K562 (cell line): Measurements from ENCODE around the gene TCHH. TPM values are rescaled to one million over a fixed set of nuclear protein-coding genes. Genes with fewer than 3 reads are reported as not detected.

Experiments
- ATAC-seq: fragments of 200-7000 bp; cut with Tn5 transposase; 3 replicates; pipeline ENCODE4 v1.9.1; 2020; ENCODE audit warnings: moderate library complexity
- BruUV-seq: library from RNA; stranded (reverse); fragments of 400-500 nt; replicated peaks from 2 replicates; lab custom pipeline; 2021; lab: Mats Ljungman, UMichigan
- CTCF ChIA-PET: fragments of 300-600 bp; formaldehyde crosslinking; extraction: SDS; loops from one replicate; lab custom pipeline; 2021; ENCODE audit warnings: low intra/inter-chr PET ratio; lab: Yijun Ruan, JAX
- POLR2A ChIA-PET: fragments of 300-600, 350-650 bp; sonication (Branson Sonifier 250); formaldehyde crosslinking; extraction: SDS; loops from one replicate; lab custom pipeline; 2021; ENCODE audit warnings: antibody characterized with exemption, inconsistent platforms; lab: Yijun Ruan, JAX
- DNase-seq, 4 experiments: peaks; one replicate each; pipeline versions ENCODE4 v3.0.0 to v3.0.0-alpha.2; 2011 to 2018; ENCODE audit warnings: low spot score in 3 of 4, mixed read lengths in 3 of 4; ENCODE audit errors: extremely low read depth in 1 of 4
- FAIRE-seq: peaks from 2 replicates; lab custom pipeline; 2011; peaks lifted over from hg19 to GRCh38; lab: Jason Lieb, UNC
- H2AFZ ChIP-seq: 2 replicates; pipeline ENCODE4 v1.6.0; 2011; ENCODE audit warnings: low read depth, low read length, control low read depth, inconsistent platforms
- H3K27ac ChIP-seq: fragments of 200-600 bp; 3 replicates; pipeline ENCODE4 v1.8.0; 2011; ENCODE audit warnings: low read depth, mild to moderate bottlenecking, control low read depth, inconsistent platforms, low read length, moderate library complexity, mixed read lengths; ENCODE audit errors: extremely low read depth
- H3K27me3 ChIP-seq, 2 experiments: fragments of 300-600 bp in 1 of 2; 2 replicates in 1 of 2; 3 replicates in 1 of 2; pipeline versions ENCODE4 v1.6.0 to v1.8.0; 2011; ENCODE audit warnings: inconsistent platforms in 2 of 2, low read length in 2 of 2, mild to moderate bottlenecking in 1 of 2, mixed read lengths in 1 of 2, moderate library complexity in 1 of 2; ENCODE audit not compliant: control insufficient read depth in 2 of 2, insufficient read depth in 2 of 2
- H3K36me3 ChIP-seq: fragments of 300-600 bp; 3 replicates; pipeline ENCODE4 v1.8.0; 2011; ENCODE audit warnings: mild to moderate bottlenecking, low read length, inconsistent platforms; ENCODE audit not compliant: control insufficient read depth, insufficient read depth
- H3K4me1 ChIP-seq, 2 experiments: fragments of 200-600 bp in 1 of 2; replicated peaks in 1 of 2; 2 replicates in 1 of 2; 3 replicates in 1 of 2; pipeline versions ENCODE4 v1.5.1 to v1.8.0; 2011; ENCODE audit warnings: inconsistent platforms in 2 of 2, low read length in 2 of 2, mild to moderate bottlenecking in 1 of 2, mixed read lengths in 1 of 2, moderate library complexity in 1 of 2; ENCODE audit not compliant: control insufficient read depth in 2 of 2, insufficient read depth in 2 of 2
- H3K4me2 ChIP-seq: 2 replicates; pipeline ENCODE4 v1.6.1; 2011; ENCODE audit warnings: low read length, control low read depth, inconsistent platforms, mixed read lengths; ENCODE audit not compliant: insufficient read depth
- H3K4me3 ChIP-seq: fragments of 200-600 bp; sonication (generic), shearing (Covaris generic); 2 replicates; pipeline ENCODE4 v1.5.1; 2016; ENCODE audit warnings: control low read depth, inconsistent platforms
- H3K79me2 ChIP-seq: fragments of 200-600 bp; 3 replicates; pipeline ENCODE4 v1.8.0; 2011; ENCODE audit warnings: low read length, inconsistent platforms; ENCODE audit not compliant: control insufficient read depth, insufficient read depth
- H3K9ac ChIP-seq, 2 experiments: 2 replicates each; pipeline versions ENCODE4 v1.6.0 to v1.6.1; 2011; ENCODE audit warnings: low read depth in 2 of 2, low read length in 2 of 2, control low read depth in 1 of 2, inconsistent platforms in 1 of 2, mild to moderate bottlenecking in 1 of 2, mixed read lengths in 1 of 2; ENCODE audit not compliant: insufficient read depth in 1 of 2
- H3K9me1 ChIP-seq: one replicate; pipeline ENCODE4 v1.6.0; 2011; ENCODE audit warnings: inconsistent platforms, mild to moderate bottlenecking, low read length, moderate library complexity; ENCODE audit not compliant: control insufficient read depth, insufficient read depth
- H3K9me3 ChIP-seq: replicated peaks from 2 replicates; pipeline ENCODE4 v1.5.1; 2011; ENCODE audit warnings: low read depth, low read length, inconsistent platforms; ENCODE audit not compliant: control insufficient read depth, insufficient read depth
- H4K20me1 ChIP-seq: replicated peaks from 2 replicates; pipeline ENCODE4 v1.6.1; 2011; ENCODE audit warnings: low read length, inconsistent platforms, mixed read lengths; ENCODE audit not compliant: control insufficient read depth, insufficient read depth
- ARNT ChIP-seq, 2 experiments: fragments of 450-650 bp; IDR thresholded peaks; 2 replicates each; pipeline ENCODE4 v1.6.1; 2016; ENCODE audit warnings: mild to moderate bottlenecking in 1 of 2
- E2F4 ChIP-seq: sonication (generic); formaldehyde crosslinking; IDR thresholded peaks from 2 replicates; pipeline ENCODE4 v1.8.0; 2022; ENCODE audit warnings: mild to moderate bottlenecking, low read depth, missing genetic modification reagents
- FOXA3 ChIP-seq, 2 experiments: fragments of 450-650 bp in 1 of 2; sonication (generic) in 1 of 2; formaldehyde crosslinking; IDR thresholded peaks in 1 of 2; conservative IDR thresholded peaks in 1 of 2; 2 replicates each; pipeline versions ENCODE4 v1.4.0 to v1.8.0; 2020 to 2022; ENCODE audit warnings: mild to moderate bottlenecking in 2 of 2, missing genetic modification reagents in 1 of 2
- IFI16 ChIP-seq: fragments of 250-450 bp; sonication (Bioruptor Pico); IDR thresholded peaks from 2 replicates; pipeline ENCODE4 v2.1.2; 2022; ENCODE audit warnings: mild to moderate bottlenecking, inconsistent platforms
- YY1 ChIP-seq, 3 experiments: IDR thresholded peaks; 2 replicates each; pipeline ENCODE4 v1.6.1; 2011; ENCODE audit warnings: low read length in 2 of 3, mild to moderate bottlenecking in 2 of 3, moderate library complexity in 2 of 3, borderline replicate concordance in 1 of 3, control low read depth in 1 of 3, low read depth in 1 of 3; ENCODE audit not compliant: insufficient read depth in 3 of 3, insufficient replicate concordance in 2 of 3, control insufficient read depth in 1 of 3, insufficient read length in 1 of 3; ENCODE audit errors: extremely low read depth in 1 of 3
- WGBS: fragments of 100-300 bp; shearing (Covaris generic); methylation state at CpG from one replicate; pipeline ENCODE4 v1.1.6; 2016; ENCODE audit warnings: low coverage, mixed read lengths; ENCODE audit not compliant: insufficient coverage; ENCODE audit errors: missing lambda C conversion rate; 5-methylcytosine and 5-hydroxymethylcytosine counted together
- in situ Hi-C: fragments of 300-500 bp; cut with MboI; formaldehyde crosslinking; loops from 4 replicates; pipeline ENCODE4 v1.15.0; 2018; ENCODE audit warnings: inconsistent platforms, mixed read lengths
- intact Hi-C: fragments of 100-400 bp; cut with micrococcal nuclease; formaldehyde crosslinking; loops from 2 replicates; pipeline ENCODE4 v1.14.2; 2022
- polyA plus RNA-seq, 8 experiments: library from polyadenylated mRNA; depleted of rRNA in 4 of 8; stranded (reverse) in 5 of 8; unstranded in 3 of 8; fragments of >200 nt; fragmentation: Nextera tagmentation in 2 of 8; fragmentation: Illumina TruSeq in 1 of 8; extraction: Ambion mirVana in 2 of 8; extraction: Trizol in 1 of 8; gene quantifications; 2 replicates each; pipeline versions ENCODE4 v1.2.1 to v1.2.3, GENCODE V29; 2011 to 2014; ENCODE audit warnings: inconsistent platforms in 1 of 8, missing spikeins in 1 of 8
- total RNA-seq, 7 experiments: library from RNA; depleted of rRNA in 6 of 7; stranded (reverse); fragments of >200 nt in 6 of 7; fragmentation: Illumina TruSeq in 2 of 7; extraction: Trizol in 2 of 7; gene quantifications; 2 replicates each; pipeline versions ENCODE4 v1.2.1 to v1.2.3, GENCODE V29; 2011 to 2021; ENCODE audit warnings: low replicate concordance in 1 of 7

The TCHH gene
- total and polyA plus RNA-seq, 9 of the 15 experiments (the other 6 are each of a cell fraction or from before 2014, with no cell fraction given): not detected

GRCh38 chr1:152110365-152110859 is 4.8 kb downstream of the TCHH start:
- FAIRE-seq (no peak), ATAC-seq (no peak), DNase-seq (no peak)
- CTCF ChIA-PET: no interaction called here
- intact Hi-C loops (no loop called here), in situ Hi-C loops (no loop called here)
- H2AFZ ChIP-seq: no peak overlapping the region
- H3K4me2 ChIP-seq: no peak overlapping the region
- TF ChIP-seq FOXA3 (CRISPR knock-in tag; conservative IDR thresholded peaks at IDR 0.05 in 1 of 2, IDR thresholded peaks at IDR 0.05 in 1 of 2): no peak
- TF ChIP-seq E2F4 (CRISPR knock-in tag): no peak
- peaks cover 11 to 57% of the 10 kb centered on the region in 2 experiments; a peak in 3 of 5 replicates for H3K27me3 ChIP-seq
- H3K9me1 ChIP-seq: no peaks in the 10 kb centered on the region
- H4K20me1 ChIP-seq: no peaks in the 10 kb centered on the region
- BruUV-seq: no TSS peak
- WGBS: 1% methylated on average over 15 of the region's 31 CpGs
- H3K36me3 ChIP-seq: no peaks in the 10 kb centered on the region
- H3K9me3 ChIP-seq: no peaks in the 10 kb centered on the region
- no peak overlapping the region for H3K9ac ChIP-seq
- H3K79me2 ChIP-seq: no peaks in the 10 kb centered on the region
- POLR2A ChIA-PET: interaction anchor here (0.6 to 1.5 kb wide), 3 partner anchors 9 to 167 kb away, joined by 3 to 5 read pairs (median 3); no protein-coding TSS in a partner anchor
- no peak overlapping the region for H3K4me3 ChIP-seq
- peaks cover 0 to 14% of the 10 kb centered on the region in 2 experiments; a peak in 1 of 5 replicates for H3K4me1 ChIP-seq
- H3K27ac ChIP-seq: no peak overlapping the region

GRCh38 chr1:152109998-152110294 is 5.3 kb downstream of the TCHH start:
- 15% methylated on average over 13 of the region's 15 CpGs for whole genome bisulfite sequencing
- no peaks in the 10 kb centered on the region for H3K36me3 ChIP-seq
- ChIA-PET POLR2A (interaction anchor here (0.7 to 1.5 kb wide), 2 partner anchors 8 to 9 kb away, joined by 3 to 5 read pairs; no protein-coding TSS in a partner anchor), CTCF (no interaction called here)
- no peaks in the 10 kb centered on the region for H4K20me1 ChIP-seq
- ATAC-seq (no peak), FAIRE-seq (no peak), DNase-seq (no peak)
- intact Hi-C loops: no loop called here
- H3K4me3 ChIP-seq: no peak overlapping the region
- no peaks in the 10 kb centered on the region for H3K9me1 ChIP-seq
- H3K4me1 ChIP-seq: peaks cover 0 to 14% of the 10 kb centered on the region in 2 experiments; a peak in 1 of 5 replicates
- H3K9me3 ChIP-seq: no peaks in the 10 kb centered on the region
- no peak overlapping the region for H2AFZ ChIP-seq
- H3K9ac ChIP-seq: no peak overlapping the region
- H3K79me2 ChIP-seq: no peaks in the 10 kb centered on the region
- TF ChIP-seq ARNT (IDR thresholded peaks at IDR 0.05) (no peak), YY1 (IDR thresholded peaks at IDR 0.05; ENCODE audit: borderline replicate concordance in 1 of 3, control insufficient read depth in 1 of 3, extremely low read depth in 1 of 3, insufficient read depth in 3 of 3, insufficient read length in 1 of 3, insufficient replicate concordance in 2 of 3, low read depth in 1 of 3, low read length in 2 of 3) (no peak), IFI16 (CRISPR knock-in tag) (no peak)
- TF ChIP-seq, all 486 proteins: peak for 0
- BruUV-seq: no TSS peak
- peaks cover 11 to 57% of the 10 kb centered on the region in 2 experiments; a peak in 3 of 5 replicates for H3K27me3 ChIP-seq
- in situ Hi-C loops: no loop called here
- H3K27ac ChIP-seq: no peak overlapping the region
- no peak overlapping the region for H3K4me2 ChIP-seq
